Putamen (tissue), 1 donor: ENCODE data around the gene DNAI1.

Source experiments
- DNase-seq: peaks from one replicate; pipeline ENCODE4 v3.0.0-alpha.2; 2016; ENCODE audit warnings: low spot score

DNAI1 gene

DNA sequence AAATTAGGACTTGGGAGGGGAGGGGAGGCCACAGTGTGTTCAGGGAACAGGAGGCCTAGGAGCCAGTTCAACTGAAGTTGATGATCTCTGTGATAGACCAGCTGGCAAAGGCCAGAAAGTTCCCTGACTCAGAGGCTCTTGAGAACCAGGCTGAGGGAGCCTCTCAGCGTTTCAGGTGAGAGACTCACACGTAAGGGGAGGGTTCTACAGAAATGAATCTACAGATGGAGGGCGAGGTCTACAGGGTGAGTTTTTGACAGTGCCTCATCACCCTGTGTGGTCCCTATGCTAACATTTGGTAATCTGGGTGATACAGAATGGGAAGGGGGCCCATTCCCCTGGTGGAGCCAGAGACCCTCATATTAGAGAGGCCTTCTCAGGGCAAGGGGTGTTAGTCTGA is 32.2 kb downstream of the DNAI1 start:
- no peak for DNase-seq

DNA sequence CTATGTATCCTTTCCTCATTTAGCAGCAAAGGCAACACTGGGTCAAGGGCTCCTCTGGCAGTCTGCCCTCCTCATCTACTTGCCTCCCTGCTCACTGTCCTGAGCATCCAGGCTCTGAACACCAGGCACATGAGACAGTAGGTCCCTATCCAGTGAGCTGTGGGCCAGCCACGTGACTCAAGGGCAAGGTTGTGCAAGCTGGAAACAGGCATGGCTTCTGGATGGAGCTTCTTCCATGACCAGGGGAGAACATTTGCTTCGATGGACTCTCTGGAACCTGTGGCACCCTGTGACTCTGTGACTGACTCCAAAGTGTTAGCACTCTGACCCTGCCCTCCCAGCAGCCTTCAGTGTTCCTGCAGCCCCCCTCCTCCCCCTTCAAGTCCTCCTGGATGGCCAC is 33.0 kb downstream of the DNAI1 start:
- no peak for DNase-seq

GRCh38 chr9:34492051-34492450 is 33.4 kb downstream of the DNAI1 start:
- no peak for DNase-seq

DNA sequence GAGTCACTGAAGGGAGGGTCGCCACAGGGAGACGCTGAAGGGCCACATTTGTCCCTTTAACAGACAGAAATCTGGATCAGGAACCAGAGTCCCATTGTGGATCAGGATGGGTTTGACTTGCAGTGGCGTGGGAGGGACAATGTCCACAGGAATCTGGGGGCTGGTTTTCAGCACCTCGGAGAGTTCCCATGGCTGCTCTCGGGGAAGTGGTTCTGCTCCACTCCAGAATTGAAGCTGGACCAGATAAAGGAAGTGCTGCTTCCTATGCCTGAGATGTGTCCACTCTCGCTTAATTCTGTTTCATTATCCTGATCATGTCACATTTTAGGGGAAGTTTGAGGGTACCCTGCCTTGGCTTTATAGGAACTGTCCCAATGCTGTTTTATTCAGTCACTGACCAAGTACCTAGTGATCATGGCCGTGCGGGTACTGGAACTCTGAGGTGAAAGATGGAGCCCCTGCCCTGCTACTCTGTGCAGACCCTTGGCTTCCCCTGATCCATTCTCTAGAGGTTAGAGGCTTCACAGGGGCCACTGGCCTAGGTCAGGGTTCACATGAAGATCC is 35.4 kb downstream of the DNAI1 start:
- DNase-seq: no peak

GRCh38 chr9:34496149-34496712 is 37.6 kb downstream of the DNAI1 start:
- DNase-seq: no peak

- DNase-seq: no peak
These were observed 39.9 kb downstream of the DNAI1 start for GRCh38 chr9:34498553-34498952.

GRCh38 chr9:34499076-34499475 is 40.5 kb downstream of the DNAI1 start:
- no peak for DNase-seq

DNA sequence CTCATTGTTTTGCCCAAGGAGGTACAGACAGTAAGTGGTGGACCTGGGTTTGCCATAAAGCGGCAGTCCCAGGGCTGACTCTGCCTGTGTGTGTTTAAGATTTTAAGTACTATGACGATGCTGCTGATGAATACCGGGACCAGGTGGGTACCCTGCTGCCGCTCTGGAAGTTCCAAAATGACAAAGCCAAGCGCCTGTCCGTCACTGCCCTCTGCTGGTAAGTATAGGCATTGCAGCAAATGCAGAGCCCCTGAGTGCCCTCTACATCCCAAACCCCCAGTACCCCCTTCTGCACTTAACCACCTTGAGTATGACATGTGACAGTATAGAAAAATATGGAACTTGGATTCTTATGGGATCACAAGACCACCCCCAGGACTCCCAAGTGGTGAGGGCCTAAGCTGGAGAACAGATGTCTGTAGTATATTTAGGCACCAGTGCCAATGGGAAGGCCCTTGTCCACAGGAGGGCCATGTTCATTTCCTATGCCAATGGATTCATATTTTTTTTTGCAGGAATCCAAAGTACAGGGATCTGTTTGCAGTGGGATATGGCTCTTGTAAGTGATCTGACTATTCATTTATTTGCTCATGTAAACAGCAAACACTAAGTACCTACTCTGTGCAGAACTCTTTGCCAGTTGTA is 42.1 kb downstream of the DNAI1 start:
- peak; percentile 56 for DNase-seq

DNA sequence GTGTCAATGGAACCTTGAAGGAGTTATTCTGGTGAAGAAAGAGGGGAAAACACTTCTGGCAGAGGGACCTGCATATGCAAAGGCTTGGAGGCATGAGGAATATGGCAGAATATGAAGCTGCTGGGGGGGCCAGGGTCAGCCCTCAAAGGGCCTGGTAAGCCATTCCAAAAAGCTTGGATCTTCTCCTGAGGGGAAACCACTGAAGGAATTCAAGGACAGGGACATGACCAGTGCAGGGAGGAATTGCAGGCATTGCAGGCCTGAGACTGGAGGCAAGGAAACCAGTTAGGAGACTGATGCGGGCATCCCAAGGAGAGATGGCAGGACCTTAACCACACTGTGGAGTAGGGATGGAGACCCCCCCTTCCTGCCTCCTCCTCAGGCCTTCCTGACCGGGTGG is 42.8 kb downstream of the DNAI1 start:
- DNase-seq: no peak

- DNase-seq: peak; percentile 99
These were observed 43.4 kb downstream of the DNAI1 start for GRCh38 chr9:34501889-34502425.

DNA sequence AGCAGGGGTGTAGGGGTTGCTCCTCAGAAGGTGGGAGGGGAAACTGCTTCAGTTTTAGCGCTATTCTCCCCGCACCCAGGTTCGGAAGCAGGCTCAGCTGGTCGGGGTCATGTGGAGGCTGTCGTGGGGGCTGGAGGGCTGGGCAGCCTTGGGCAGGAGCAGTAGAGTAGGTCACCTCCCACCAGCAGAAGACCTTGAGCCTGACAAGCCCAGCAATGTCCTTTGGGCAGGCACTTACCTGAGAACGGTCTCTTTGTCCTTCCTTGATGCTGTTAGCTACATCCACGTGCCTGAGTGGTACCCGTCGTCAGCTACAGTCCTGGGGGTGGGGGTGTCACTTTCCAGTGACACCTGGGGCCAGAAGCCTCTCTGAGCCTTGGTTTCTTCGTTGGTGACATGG is 43.9 kb downstream of the DNAI1 start:
- no peak for DNase-seq

GRCh38 chr9:34502891-34503290 is 44.3 kb downstream of the DNAI1 start:
- DNase-seq: no peak

GRCh38 chr9:34503406-34503805 is 44.8 kb downstream of the DNAI1 start:
- DNase-seq: no peak

DNA sequence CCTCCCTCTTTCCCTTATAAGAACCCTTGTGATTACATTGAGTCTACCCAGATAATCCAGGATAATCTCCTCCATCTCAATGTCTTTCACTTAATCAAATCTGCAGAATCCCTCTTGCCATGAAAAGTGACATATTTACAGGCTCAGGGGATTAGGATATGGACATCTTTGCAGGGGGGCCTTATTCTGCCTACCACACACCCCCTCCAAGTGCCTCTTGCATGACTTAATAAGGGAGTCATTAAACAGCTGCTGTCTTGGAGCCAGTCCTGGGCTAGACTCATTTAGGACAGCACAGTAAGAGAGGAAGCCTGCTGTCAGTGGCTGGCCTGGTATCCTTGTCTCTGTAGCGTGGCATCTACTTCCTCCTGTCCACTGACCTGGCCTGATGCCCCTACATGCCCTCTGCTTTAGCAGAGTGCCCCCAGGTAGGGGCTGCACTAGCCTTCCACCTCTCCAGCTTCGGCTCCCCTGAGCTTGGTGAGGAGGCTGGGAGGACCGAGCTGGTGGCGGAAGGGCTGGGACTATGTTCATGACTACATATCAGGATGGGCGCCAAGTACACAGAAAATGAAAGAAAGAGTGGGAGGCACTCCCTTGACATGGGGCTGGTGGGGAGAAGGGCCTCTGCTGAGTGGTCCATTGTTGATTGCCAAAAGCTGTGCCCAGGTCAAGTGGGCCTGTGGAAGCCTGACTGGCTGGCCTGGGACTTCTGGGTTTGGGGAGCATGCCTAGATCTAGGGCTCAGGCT is 46.9 kb downstream of the DNAI1 start:
- no peak for DNase-seq

- DNase-seq: no peak
These were observed 48.0 kb downstream of the DNAI1 start for GRCh38 chr9:34506623-34507022.

DNA sequence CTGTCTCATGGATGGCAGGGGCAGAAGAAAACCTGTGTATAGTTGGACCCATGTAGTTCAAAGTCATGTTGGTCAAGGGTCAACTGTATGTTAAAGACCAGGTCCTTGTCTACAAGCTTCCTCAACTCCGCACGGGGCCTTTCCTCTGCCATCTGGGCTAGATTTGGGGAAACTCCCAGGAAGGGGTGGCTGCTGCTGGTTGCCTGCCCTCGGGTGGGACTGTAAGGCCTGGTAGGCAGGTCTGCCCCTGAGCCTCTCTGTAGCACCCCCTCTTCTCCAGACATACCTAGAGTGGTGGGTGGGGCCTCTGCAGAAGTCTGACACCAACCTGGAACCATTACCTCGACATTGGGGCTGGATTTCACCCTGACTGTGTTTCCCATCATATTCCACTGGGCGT is 49.0 kb downstream of the DNAI1 start:
- DNase-seq: no peak

DNA sequence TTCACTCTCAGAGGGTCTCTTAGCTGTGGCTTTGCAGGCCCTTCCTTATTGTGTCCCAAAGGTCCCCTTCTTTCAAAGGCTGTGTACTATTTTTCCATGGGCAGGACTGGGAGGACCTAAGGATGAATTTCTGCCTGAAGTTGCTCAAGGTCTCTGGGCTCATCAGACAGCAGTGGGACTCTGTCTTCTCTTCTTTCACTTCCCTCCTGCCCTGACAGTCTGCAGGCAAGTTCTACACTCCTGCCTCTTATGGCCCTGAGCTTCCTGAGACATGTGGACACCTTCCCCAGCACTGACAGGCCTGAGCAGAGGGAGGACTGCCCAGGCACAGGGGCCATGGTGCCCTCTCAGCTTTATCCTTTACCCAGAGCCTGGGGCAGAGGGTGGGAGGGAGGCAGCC is 49.4 kb downstream of the DNAI1 start:
- no peak for DNase-seq

- no peak for DNase-seq
These were observed 49.9 kb downstream of the DNAI1 start for GRCh38 chr9:34508463-34508862.

DNA sequence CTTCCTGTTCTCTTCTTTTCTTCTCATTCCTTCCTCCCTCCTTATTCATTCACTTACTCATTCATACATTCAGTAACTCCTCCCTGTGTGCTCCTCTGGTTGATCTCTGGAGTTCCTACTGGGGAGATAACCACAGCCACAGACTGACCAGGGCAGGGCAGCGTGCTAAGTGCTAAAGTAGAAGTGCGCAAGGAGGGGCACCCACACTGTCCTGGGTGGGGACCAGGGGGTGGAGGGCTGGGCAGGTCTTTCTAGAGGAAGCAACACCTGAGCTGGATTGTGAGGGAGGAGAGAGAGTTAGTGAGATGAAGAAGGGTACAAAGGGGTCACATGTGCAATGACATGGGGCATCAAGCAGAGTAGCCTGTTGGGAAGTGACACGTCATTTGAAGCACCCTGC is 50.3 kb downstream of the DNAI1 start:
- no peak for DNase-seq

- no peak for DNase-seq
These were observed 52.2 kb downstream of the DNAI1 start for GRCh38 chr9:34510497-34511468.
